Testis (tissue), 2 donors: ENCODE results near the gene SIK3.

ENCODE experiments used
- CTCF ChIP-seq, 3 experiments: fragments of 450-650 bp in 2 of 3; fragments of 200-600 bp in 1 of 3; sonication (generic) in 1 of 3; IDR thresholded peaks; one replicate each; pipeline ENCODE4 v1.5.1; 2016 to 2019; ENCODE audit warnings: antibody characterized with exemption in 3 of 3, mild to moderate bottlenecking in 2 of 3, moderate library complexity in 1 of 3
- POLR2A ChIP-seq: fragments of 450-650 bp; IDR thresholded peaks from one replicate; pipeline ENCODE4 v1.6.1; 2017; ENCODE audit warnings: antibody characterized with exemption, mild to moderate bottlenecking, moderate library complexity

- no peak for TF ChIP-seq CTCF (IDR thresholded peaks at IDR 0.05)
- TF ChIP-seq POLR2A: no peak
These were observed 204.3 kb downstream of the SIK3 start for GRCh38 chr11:116893906-116894305.
